T47D (cell line): ENCODE measurements around the gene CAMK1D.

Experiments
- DNase-seq, 2 experiments: peaks; one replicate each; pipeline versions ENCODE4 v3.0.0 to v3.0.0-alpha.2; 2011 to 2012; ENCODE audit warnings: low read depth in 1 of 2, low spot score in 1 of 2
- JUND ChIP-seq: IDR thresholded peaks from 2 replicates; pipeline ENCODE4 v1.6.1; 2012; ENCODE audit warnings: low read depth
- in situ Hi-C: cut with HindIII; loops from 2 replicates; pipeline ENCODE4 v1.10.0; 2016; ENCODE audit warnings: low sequenced_read_pairs, low pct_unique_long_range_greater_than_20kb

The CAMK1D gene

GRCh38 chr10:12367272-12367671 lies 17.9 kb downstream of the CAMK1D start:
- in situ Hi-C loops = no loop called here

GRCh38 chr10:12369982-12370381 lies 20.6 kb downstream of the CAMK1D start:
- no peak for TF ChIP-seq JUND
- no peak for DNase-seq
- in situ Hi-C loops = no loop called here

More at GRCh38 chr10:12367272-12367671, 17.9 kb downstream of the CAMK1D start:
- DNase-seq = no peak
- no peak for TF ChIP-seq JUND

- no peak for TF ChIP-seq JUND
- no peak for DNase-seq
- in situ Hi-C loops = no loop called here
Measured at GRCh38 chr10:12372846-12373245, 23.5 kb downstream of the CAMK1D start.

- in situ Hi-C loops = no loop called here
- DNase-seq = no peak
- TF ChIP-seq JUND = no peak
Measured at GRCh38 chr10:12375076-12375504, 25.7 kb downstream of the CAMK1D start.

DNA sequence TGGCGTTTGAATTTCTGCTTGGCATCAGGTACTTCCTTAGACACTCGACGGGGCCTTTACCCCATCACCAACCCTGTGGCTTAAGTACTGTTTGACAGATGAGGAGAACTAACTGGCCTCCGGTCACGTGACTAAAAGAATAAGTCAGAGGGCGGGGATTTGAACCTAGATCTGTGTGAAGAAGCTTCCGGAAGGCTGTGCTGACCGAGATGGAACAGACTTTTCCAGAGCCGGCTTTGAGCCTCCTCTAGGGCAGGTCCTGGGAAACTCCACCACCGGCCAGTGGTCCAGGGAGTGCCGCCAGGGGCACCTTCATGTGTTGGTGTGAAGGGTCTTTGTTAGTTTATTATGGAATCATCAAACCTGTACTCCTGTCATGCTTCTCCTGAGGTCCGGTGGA lies 26.9 kb downstream of the CAMK1D start:
- in situ Hi-C loops = no loop called here
- DNase-seq = no peak
- TF ChIP-seq JUND = no peak

DNA sequence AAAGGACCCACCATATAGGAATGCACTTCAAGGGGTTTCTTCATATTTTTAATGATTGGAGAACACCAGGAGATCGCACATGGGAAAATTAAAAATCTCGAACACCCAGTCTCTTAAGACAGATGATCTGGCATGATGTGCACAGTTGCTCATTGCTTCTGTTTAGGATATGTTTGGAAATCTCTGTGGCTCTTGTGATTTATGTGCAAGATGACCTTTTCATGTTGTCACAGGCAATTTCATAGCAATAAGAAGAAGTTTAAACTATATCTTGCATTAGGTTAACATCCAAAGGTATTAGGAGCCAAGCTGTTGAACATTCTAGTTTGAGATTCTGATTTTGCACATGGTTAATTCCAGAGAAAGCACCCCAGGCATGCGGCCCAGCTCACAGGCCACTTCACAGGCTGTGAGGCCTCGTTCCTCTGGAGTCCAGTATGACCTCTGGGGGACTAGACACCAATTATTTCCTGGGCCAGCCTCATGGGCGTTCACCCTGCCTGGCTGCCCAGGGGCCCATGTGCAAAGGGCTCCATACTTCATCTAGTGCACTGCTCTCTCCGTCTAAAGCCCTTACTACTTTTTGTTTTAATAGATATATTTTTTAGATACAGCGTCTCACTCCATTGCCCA lies 28.4 kb downstream of the CAMK1D start:
- in situ Hi-C loops = no loop called here
- no peak for TF ChIP-seq JUND
- DNase-seq = no peak

DNA sequence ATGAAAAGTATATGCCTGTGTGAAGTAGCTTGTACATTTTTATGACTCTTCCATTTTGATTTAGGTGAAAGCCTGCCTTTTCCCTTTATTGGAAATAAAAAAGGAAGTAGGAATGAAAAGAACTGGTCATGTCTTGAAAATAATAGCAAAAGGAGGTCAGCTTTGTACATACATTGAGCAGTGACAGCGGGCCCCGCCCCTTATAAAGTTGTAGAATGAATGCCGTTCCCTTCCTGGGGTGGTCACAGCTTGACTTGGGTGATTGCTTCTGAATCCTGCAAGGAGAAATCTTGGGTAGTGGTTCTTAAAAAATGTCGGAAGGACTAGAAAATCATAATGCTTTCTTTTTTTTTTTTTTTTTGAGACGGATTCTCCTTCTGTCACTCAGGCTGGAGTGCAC lies 31.7 kb downstream of the CAMK1D start:
- no peak for TF ChIP-seq JUND
- in situ Hi-C loops = no loop called here
- no peak for DNase-seq

DNA sequence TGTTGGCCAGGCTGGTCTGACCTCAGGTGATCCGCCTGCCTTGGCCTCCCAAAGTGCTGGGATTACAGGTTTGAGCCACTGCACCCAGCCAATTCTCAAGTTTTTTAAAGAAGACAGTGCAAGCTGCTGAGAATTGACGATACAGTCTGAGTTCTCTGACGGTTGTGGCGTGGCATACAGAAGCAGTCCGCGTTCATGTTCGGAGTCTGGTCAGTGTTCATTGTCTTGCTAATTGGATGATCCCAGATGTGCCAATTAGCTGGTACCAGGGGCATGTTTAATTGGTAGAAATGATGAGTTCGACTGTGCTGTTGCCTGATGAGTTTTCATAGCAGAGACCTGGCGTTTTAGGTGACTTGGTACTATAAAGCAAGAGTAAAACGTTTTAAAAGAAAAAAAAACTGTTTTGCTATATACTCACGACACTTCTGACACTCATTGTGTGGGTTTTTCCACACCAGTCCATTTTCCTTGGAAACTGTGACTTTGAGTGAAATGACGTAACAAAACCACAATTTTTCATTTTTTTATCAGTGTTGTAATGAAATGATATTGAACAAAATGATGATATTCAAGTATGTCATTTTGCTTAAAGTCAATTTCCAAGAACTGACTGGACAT lies 32.3 kb downstream of the CAMK1D start:
- TF ChIP-seq JUND = no peak
- DNase-seq = no peak
- in situ Hi-C loops = no loop called here

- in situ Hi-C loops = no loop called here
- DNase-seq = no peak
- no peak for TF ChIP-seq JUND
Measured at GRCh38 chr10:12382157-12382548, 32.8 kb downstream of the CAMK1D start.

DNA sequence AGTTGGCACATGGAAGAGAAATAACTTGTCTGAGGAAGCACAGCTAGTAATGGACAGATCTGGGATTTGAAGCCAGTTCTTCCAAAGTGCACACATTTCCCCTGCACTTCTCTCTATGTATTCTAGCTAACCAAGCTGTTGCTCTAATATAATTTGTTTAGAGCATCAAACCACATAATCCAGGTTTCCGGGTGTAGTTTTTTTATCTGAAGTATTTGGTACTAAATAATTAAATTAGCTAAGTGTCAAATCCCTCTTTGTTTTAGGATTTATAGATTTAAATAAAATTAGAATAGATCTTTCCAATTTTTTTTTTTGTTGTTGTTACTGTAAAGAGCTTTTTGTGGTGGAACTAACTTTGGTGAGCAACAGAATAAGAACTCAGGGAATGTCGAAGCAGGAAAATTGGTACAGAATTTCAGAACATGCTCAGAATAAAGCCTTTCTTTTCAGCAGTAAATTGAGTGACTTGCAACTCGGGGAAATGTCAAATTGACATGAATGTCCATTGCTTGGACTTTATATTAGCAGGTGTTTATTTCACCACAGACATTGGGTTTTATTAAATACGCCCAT lies 33.7 kb downstream of the CAMK1D start:
- in situ Hi-C loops = no loop called here

DNA sequence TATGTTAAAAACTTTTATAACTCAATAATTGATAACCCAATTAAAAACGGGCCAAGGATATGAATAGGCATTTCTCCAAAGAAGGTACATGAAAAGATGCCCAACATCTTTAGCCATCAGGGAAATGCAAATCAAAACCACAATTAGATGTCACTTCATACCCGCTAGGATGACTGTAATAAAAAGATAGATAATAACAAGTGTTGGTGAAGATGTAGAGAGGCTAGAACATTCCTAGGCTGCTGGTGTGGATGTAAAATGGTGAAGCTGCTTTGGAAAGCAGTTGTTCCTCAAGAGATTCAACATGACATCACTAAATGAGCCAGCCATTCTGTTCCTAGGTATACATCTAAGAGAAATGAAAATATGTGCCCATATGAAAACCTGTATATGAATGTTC lies 35.6 kb downstream of the CAMK1D start:
- in situ Hi-C loops = no loop called here
- DNase-seq = no peak
- TF ChIP-seq JUND = no peak

More for the DNA sequence above, 33.7 kb downstream of the CAMK1D start:
- no peak for TF ChIP-seq JUND
- DNase-seq = no peak

- DNase-seq = no peak
- in situ Hi-C loops = no loop called here
- no peak for TF ChIP-seq JUND
Measured at GRCh38 chr10:12387561-12388210, 38.3 kb downstream of the CAMK1D start.

DNA sequence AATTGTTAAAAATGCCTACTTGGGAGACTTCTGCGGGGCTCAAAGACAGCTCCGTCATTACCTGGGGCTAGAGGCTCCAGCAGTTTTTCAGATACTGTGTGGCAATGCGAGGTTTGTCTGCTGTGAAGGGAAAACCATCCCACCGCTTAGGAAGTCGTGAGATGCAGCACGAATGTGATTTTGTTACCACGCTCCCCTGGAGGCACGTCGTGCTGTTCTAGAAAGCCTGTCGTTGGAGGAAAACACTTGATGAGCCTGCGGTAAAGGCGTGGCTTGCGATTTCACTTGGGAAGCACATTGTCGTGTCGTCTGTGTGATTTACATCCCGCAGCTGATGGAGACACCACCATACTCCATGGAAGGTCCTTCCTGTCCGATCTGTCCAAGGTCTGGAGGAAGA lies 39.3 kb downstream of the CAMK1D start:
- in situ Hi-C loops = no loop called here
- no peak for DNase-seq
- TF ChIP-seq JUND = no peak
